Fibroblast of lung (primary cell): Measurements from ENCODE around the gene ATP8A2. TPM values are rescaled to one million over a fixed set of nuclear protein-coding genes. Genes with fewer than 3 reads are reported as not detected.

ENCODE experiments used
- DNase-seq, 2 donors: peaks; one replicate each; pipeline versions ENCODE4 v3.0.0 to v3.0.0-alpha.2; 2010; ENCODE audit warnings: low read depth in 2 of 2
- H2AFZ ChIP-seq: 2 replicates; pipeline ENCODE4 v1.5.1; 2012; ENCODE audit warnings: low read length, control low read depth, inconsistent platforms
- H3K27ac ChIP-seq: 2 replicates; pipeline ENCODE4 v1.5.1; 2011; ENCODE audit warnings: low read length, control low read depth; ENCODE audit not compliant: insufficient read depth
- H3K27me3 ChIP-seq: 2 replicates; pipeline ENCODE4 v1.5.1; 2011; ENCODE audit warnings: mild to moderate bottlenecking, low read length; ENCODE audit not compliant: control insufficient read depth, insufficient read depth
- H3K36me3 ChIP-seq: 2 replicates; pipeline ENCODE4 v1.5.1; 2011; ENCODE audit warnings: low read length; ENCODE audit not compliant: control insufficient read depth, insufficient read depth
- H3K4me1 ChIP-seq: 2 replicates; pipeline ENCODE4 v1.5.1; 2011; ENCODE audit warnings: low read length; ENCODE audit not compliant: control insufficient read depth, insufficient read depth; ENCODE audit errors: extremely low read depth
- H3K4me2 ChIP-seq: 2 replicates; pipeline ENCODE4 v1.5.1; 2011; ENCODE audit warnings: low read length, control low read depth; ENCODE audit not compliant: insufficient read depth; ENCODE audit errors: extremely low read depth
- H3K4me3 ChIP-seq, 4 experiments: fragments of 200-600 bp in 1 of 4; sonication (generic) in 1 of 4; replicated peaks in 1 of 4; 2 replicates each; pipeline ENCODE4 v1.5.1; 2011 to 2016; ENCODE audit warnings: low read length in 4 of 4, low read depth in 3 of 4, mild to moderate bottlenecking in 3 of 4, control low read depth in 2 of 4, inconsistent platforms in 1 of 4, mixed read lengths in 1 of 4; ENCODE audit not compliant: insufficient read depth in 1 of 4; ENCODE audit errors: control extremely low read depth in 1 of 4
- H3K79me2 ChIP-seq: 2 replicates; pipeline ENCODE4 v1.5.1; 2012; ENCODE audit warnings: mild to moderate bottlenecking, low read length, inconsistent platforms; ENCODE audit not compliant: control insufficient read depth, insufficient read depth
- H3K9ac ChIP-seq: 2 replicates; pipeline ENCODE4 v1.5.1; 2011; ENCODE audit warnings: mild to moderate bottlenecking, low read length, control low read depth; ENCODE audit not compliant: insufficient read depth
- H3K9me3 ChIP-seq: 2 replicates; pipeline ENCODE4 v1.5.1; 2012; ENCODE audit warnings: low read depth, low read length; ENCODE audit not compliant: control insufficient read depth, insufficient read depth
- H4K20me1 ChIP-seq: 2 replicates; pipeline ENCODE4 v1.5.1; 2011; ENCODE audit warnings: low read length; ENCODE audit not compliant: control insufficient read depth, insufficient read depth; ENCODE audit errors: extremely low read depth
- EZH2 ChIP-seq: IDR thresholded peaks from 2 replicates; pipeline ENCODE4 v1.5.1; 2012; ENCODE audit warnings: low read length, control low read depth, mild to moderate bottlenecking; ENCODE audit errors: missing control alignments
- polyA plus RNA-seq, 2 donors: library from polyadenylated mRNA; depleted of rRNA in 1 of 2; stranded (reverse) in 1 of 2; unstranded in 1 of 2; fragments of >200 nt; gene quantifications; 2 replicates each; pipeline ENCODE4 v1.2.1, GENCODE V29; 2011 to 2012; ENCODE audit warnings: missing spikeins in 1 of 2
- total RNA-seq: library from RNA; depleted of rRNA; stranded (reverse); fragments of >200 nt; gene quantifications from 2 replicates; pipeline ENCODE4 v1.2.1, GENCODE V29; 2014
- TF ChIP-seq, protein P1 (sequence below), 2 donors: IDR thresholded peaks in 1 of 2; conservative IDR thresholded peaks in 1 of 2; 1 replicate in 1 of 2; 2 replicates in 1 of 2; pipeline ENCODE4 v1.5.1; 2011 to 2012; ENCODE audit warnings: low read length in 2 of 2, control low read depth in 1 of 2, inconsistent platforms in 1 of 2, low read depth in 1 of 2, mild to moderate bottlenecking in 1 of 2

ATP8A2 gene
- total and polyA plus RNA-seq, 2 donors (not counting 1 experiment from before 2014, with no cell fraction given): under 0.01 to 0.01 TPM

DNA sequence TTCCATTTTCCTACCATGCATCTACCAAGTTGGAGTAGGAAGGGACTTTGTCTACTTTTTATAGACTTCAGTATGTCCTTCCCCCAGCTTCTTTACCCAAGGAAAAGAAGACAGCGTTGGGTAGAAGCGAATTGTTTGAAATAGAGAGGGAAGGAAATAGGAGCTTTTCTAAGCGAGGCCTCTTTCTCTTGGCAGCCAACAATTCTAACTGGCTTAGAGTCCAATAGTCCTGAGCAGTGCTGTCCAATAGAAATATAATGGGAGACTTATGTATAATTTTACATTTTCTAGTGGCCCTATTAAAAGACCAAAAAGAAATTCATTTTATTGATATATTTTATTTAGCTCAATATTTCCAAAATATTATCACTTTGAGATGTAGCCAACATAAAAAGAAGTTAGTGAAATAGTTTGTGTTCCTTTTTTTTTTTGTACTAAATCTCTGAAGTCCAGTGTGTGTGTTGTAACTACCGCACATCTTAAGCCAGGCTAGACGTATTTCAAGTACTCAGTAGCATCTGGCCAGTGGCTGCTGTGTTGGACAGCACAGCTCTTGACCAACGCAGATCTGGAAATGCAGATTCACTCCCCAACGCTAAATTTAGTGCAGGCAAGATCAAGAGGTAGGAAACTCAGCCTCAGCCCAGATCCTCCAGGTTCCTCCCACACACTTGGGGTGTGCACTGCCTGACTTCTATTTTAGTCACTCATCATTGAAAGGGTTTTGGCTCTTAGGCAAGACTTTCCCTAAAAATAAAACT is 500.9 kb downstream of the ATP8A2 start:
- DNase-seq: peak in 1 of 2 donors; percentile 36
- H4K20me1 ChIP-seq: no peaks in the 10 kb centered on the region
- no peak overlapping the region for H3K27ac ChIP-seq
- H2AFZ ChIP-seq: no peak overlapping the region
- no peak overlapping the region for H3K4me3 ChIP-seq
- H3K9ac ChIP-seq: no peak overlapping the region
- H3K27me3 ChIP-seq: no peaks in the 10 kb centered on the region
- H3K36me3 ChIP-seq: no peaks in the 10 kb centered on the region
- no peaks in the 10 kb centered on the region for H3K9me3 ChIP-seq
- H3K4me1 ChIP-seq: no peaks in the 10 kb centered on the region
- H3K4me2 ChIP-seq: no peak overlapping the region
- no peaks in the 10 kb centered on the region for H3K79me2 ChIP-seq
- no peak for TF ChIP-seq EZH2
- TF ChIP-seq, protein P1, sequence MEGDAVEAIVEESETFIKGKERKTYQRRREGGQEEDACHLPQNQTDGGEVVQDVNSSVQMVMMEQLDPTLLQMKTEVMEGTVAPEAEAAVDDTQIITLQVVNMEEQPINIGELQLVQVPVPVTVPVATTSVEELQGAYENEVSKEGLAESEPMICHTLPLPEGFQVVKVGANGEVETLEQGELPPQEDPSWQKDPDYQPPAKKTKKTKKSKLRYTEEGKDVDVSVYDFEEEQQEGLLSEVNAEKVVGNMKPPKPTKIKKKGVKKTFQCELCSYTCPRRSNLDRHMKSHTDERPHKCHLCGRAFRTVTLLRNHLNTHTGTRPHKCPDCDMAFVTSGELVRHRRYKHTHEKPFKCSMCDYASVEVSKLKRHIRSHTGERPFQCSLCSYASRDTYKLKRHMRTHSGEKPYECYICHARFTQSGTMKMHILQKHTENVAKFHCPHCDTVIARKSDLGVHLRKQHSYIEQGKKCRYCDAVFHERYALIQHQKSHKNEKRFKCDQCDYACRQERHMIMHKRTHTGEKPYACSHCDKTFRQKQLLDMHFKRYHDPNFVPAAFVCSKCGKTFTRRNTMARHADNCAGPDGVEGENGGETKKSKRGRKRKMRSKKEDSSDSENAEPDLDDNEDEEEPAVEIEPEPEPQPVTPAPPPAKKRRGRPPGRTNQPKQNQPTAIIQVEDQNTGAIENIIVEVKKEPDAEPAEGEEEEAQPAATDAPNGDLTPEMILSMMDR (conservative IDR thresholded peaks at IDR 0.05 in 1 of 2, IDR thresholded peaks at IDR 0.05 in 1 of 2; ENCODE audit: low read depth in 1 of 2, low read length in 2 of 2): no peak

DNA sequence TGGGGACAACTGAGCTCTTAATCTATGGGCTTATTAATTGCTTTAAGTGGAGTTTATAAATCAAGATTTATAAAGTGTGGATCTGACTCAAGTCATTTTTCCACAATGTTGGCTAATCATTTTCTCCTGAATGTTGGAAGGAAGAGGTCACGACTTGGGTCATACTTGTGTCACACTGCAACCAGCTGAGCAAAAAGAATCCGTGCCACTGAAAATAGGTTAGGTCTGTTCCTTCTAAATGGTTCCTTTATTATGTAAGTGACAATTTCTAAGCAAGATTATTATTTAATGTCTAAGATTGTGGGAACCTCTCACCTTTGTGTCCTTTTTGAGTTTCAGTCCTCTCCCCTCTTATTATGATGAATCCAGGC is 501.5 kb downstream of the ATP8A2 start:
- no peak overlapping the region for H3K4me3 ChIP-seq
- no peak for TF ChIP-seq EZH2
- TF ChIP-seq, protein P1 (conservative IDR thresholded peaks at IDR 0.05 in 1 of 2, IDR thresholded peaks at IDR 0.05 in 1 of 2; ENCODE audit: low read depth in 1 of 2, low read length in 2 of 2): no peak
- H3K27me3 ChIP-seq: no peaks in the 10 kb centered on the region
- H3K27ac ChIP-seq: no peak overlapping the region
- H4K20me1 ChIP-seq: no peaks in the 10 kb centered on the region
- DNase-seq: no peak
- no peaks in the 10 kb centered on the region for H3K36me3 ChIP-seq
- no peak overlapping the region for H3K4me2 ChIP-seq
- no peak overlapping the region for H3K9ac ChIP-seq
- no peaks in the 10 kb centered on the region for H3K9me3 ChIP-seq
- H3K4me1 ChIP-seq: no peaks in the 10 kb centered on the region
- H3K79me2 ChIP-seq: no peaks in the 10 kb centered on the region
- H2AFZ ChIP-seq: no peak overlapping the region

DNA sequence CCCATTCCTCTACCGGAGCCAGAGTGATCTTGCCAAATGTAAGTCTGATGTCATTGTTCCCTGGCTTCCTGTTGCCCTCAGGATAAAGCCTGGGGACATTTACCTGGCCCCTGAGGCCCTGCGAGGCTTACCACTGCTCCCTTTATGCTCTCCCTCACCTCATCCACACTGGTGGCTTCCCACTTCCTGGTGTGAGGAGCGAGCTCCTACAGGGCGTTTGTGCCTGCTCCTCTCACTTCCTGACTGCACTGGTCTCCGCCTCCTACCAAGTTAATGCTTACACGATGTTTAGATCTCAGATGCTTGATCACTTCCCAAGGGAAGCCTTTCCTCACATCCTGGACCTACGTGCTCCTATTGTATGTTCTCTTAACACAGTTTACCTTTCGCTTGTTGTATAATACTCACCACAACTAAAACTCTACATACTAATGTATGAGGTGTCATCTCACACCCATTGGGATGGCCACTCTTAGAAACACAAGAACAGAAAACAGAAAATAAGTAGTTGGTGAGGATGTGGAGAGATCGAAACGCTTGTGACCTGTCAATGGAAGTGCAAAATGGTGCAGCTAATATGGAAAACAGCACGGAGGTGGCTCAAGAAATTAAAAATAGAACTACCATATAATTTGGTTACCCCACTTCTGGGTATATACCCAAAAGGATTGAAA is 502.4 kb downstream of the ATP8A2 start:
- H3K27ac ChIP-seq: no peak overlapping the region
- H3K4me2 ChIP-seq: no peak overlapping the region
- no peak overlapping the region for H3K9ac ChIP-seq
- no peaks in the 10 kb centered on the region for H3K36me3 ChIP-seq
- H4K20me1 ChIP-seq: no peaks in the 10 kb centered on the region
- H3K27me3 ChIP-seq: no peaks in the 10 kb centered on the region
- no peaks in the 10 kb centered on the region for H3K79me2 ChIP-seq
- no peak for TF ChIP-seq EZH2
- H3K4me1 ChIP-seq: no peaks in the 10 kb centered on the region
- H3K4me3 ChIP-seq: no peak overlapping the region
- DNase-seq: no peak
- H3K9me3 ChIP-seq: no peaks in the 10 kb centered on the region
- H2AFZ ChIP-seq: no peak overlapping the region
